GM12891 (cell line): Measurements from ENCODE around the gene LUC7L2.
"Not testable (repeated sequence)": the region's sequence is repeated elsewhere in the genome, so short reads cannot be mapped to it uniquely, and the experiment has no call there.

Source experiments
- DNase-seq: peaks from one replicate; pipeline ENCODE4 v3.0.0; 2011; ENCODE audit warnings: low spot score; ENCODE audit not compliant: insufficient read length
- FAIRE-seq: peaks from 2 replicates; lab custom pipeline; 2011; peaks lifted over from hg19 to GRCh38; lab: Jason Lieb, UNC
- PAX5 ChIP-seq: IDR thresholded peaks from 2 replicates; pipeline ENCODE4 v1.6.1; 2011; ENCODE audit warnings: low read length, moderate library complexity, mild to moderate bottlenecking; ENCODE audit not compliant: insufficient read depth, severe bottlenecking
- POLR2A ChIP-seq: IDR thresholded peaks from 2 replicates; pipeline ENCODE4 v1.6.1; 2011; ENCODE audit warnings: low read depth, low read length, control low read depth
- POLR2AphosphoS5 ChIP-seq: IDR thresholded peaks from 2 replicates; pipeline ENCODE4 v1.6.1; 2011; ENCODE audit warnings: low read depth, low read length, control low read depth
- POU2F2 ChIP-seq: IDR thresholded peaks from 2 replicates; pipeline ENCODE4 v1.6.1; 2011; ENCODE audit warnings: low read depth, mild to moderate bottlenecking, control low read depth, low read length, moderate library complexity
- SPI1 ChIP-seq: IDR thresholded peaks from 2 replicates; pipeline ENCODE4 v1.6.1; 2011; ENCODE audit warnings: low read depth, low read length, control low read depth
- TAF1 ChIP-seq: IDR thresholded peaks from 2 replicates; pipeline ENCODE4 v1.6.1; 2011; ENCODE audit warnings: low read depth, low read length, control low read depth

The LUC7L2 gene

GRCh38 chr7:139424004-139424403 lies 64.3 kb downstream of the LUC7L2 start:
- DNase-seq = no peak
- FAIRE-seq = no peak
- TF ChIP-seq POLR2AphosphoS5 = peak; percentile 58; the same call in 1 of the 2 replicates
- TF ChIP-seq SPI1 = no peak

- not testable (repeated sequence) for FAIRE-seq, DNase-seq
Measured at GRCh38 chr7:139425701-139426100, 66.0 kb downstream of the LUC7L2 start.

GRCh38 chr7:139426258-139427028 lies 66.7 kb downstream of the LUC7L2 start:
- FAIRE-seq (no peak), DNase-seq (no peak)
- TF ChIP-seq POLR2A (no peak), SPI1 (no peak), POLR2AphosphoS5 (no peak), POU2F2 (no peak), TAF1 (no peak), PAX5 (no peak)

- DNase-seq (no peak), FAIRE-seq (no peak)
- no peak for TF ChIP-seq POU2F2
- TF ChIP-seq POLR2A = no peak
- TF ChIP-seq PAX5 = no peak
- no peak for TF ChIP-seq POLR2AphosphoS5
- TF ChIP-seq TAF1 = no peak
- no peak for TF ChIP-seq SPI1
Measured at GRCh38 chr7:139427029-139427420, 67.3 kb downstream of the LUC7L2 start.

- FAIRE-seq (no peak), DNase-seq (no peak)
- TF ChIP-seq POU2F2 = no peak
- TF ChIP-seq POLR2AphosphoS5 = no peak
- TF ChIP-seq SPI1 = no peak
- TF ChIP-seq TAF1 = no peak
- no peak for TF ChIP-seq PAX5
- TF ChIP-seq POLR2A = no peak
Measured at GRCh38 chr7:139427788-139428187, 68.1 kb downstream of the LUC7L2 start.

- not testable (repeated sequence) for DNase-seq, FAIRE-seq
Measured at GRCh38 chr7:139429735-139430134, 70.0 kb downstream of the LUC7L2 start.

GRCh38 chr7:139430443-139430842 lies 70.7 kb downstream of the LUC7L2 start:
- TF ChIP-seq TAF1 (no peak), POU2F2 (no peak), POLR2AphosphoS5 (no peak), POLR2A (no peak), PAX5 (no peak), SPI1 (no peak)
- no peak for FAIRE-seq
- no peak for DNase-seq

GRCh38 chr7:139431010-139431409 lies 71.3 kb downstream of the LUC7L2 start:
- no peak for DNase-seq
- TF ChIP-seq POU2F2 = no peak
- TF ChIP-seq PAX5 = no peak
- no peak for TF ChIP-seq SPI1
- TF ChIP-seq POLR2AphosphoS5 = no peak
- no peak for TF ChIP-seq TAF1
- no peak for TF ChIP-seq POLR2A
- no peak for FAIRE-seq

- no peak for FAIRE-seq
- no peak for DNase-seq
- TF ChIP-seq TAF1 (no peak), POLR2A (no peak), POU2F2 (no peak), SPI1 (no peak), POLR2AphosphoS5 (no peak), PAX5 (no peak)
Measured at GRCh38 chr7:139431459-139431858, 71.8 kb downstream of the LUC7L2 start.

GRCh38 chr7:139436806-139437205 lies 77.1 kb downstream of the LUC7L2 start:
- no peak for TF ChIP-seq SPI1
- no peak for TF ChIP-seq POU2F2
- TF ChIP-seq TAF1 = no peak
- no peak for TF ChIP-seq POLR2A
- DNase-seq = no peak
- FAIRE-seq = no peak

- FAIRE-seq (no peak), DNase-seq (no peak)
- TF ChIP-seq PAX5 (no peak), SPI1 (no peak), TAF1 (no peak), POU2F2 (no peak), POLR2AphosphoS5 (no peak), POLR2A (no peak)
Measured at GRCh38 chr7:139439375-139439774, 79.7 kb downstream of the LUC7L2 start.
